Neural progenitor cell (in vitro differentiated cells): ENCODE data around the gene SUSD3. TPM values are rescaled to one million over a fixed set of nuclear protein-coding genes. Genes with fewer than 3 reads are reported as not detected.
A peak's percentile ranks its signal among the peaks of the same experiment; 100 is the strongest.

Experiments used
- DNase-seq: peaks from one replicate; pipeline ENCODE4 v3.0.0-alpha.2; 2016; ENCODE audit warnings: low spot score
- H2AFZ ChIP-seq: fragments of 200-600 bp; sonication (generic); replicated peaks from 2 replicates; pipeline ENCODE4 v1.6.1; 2016; ENCODE audit warnings: antibody characterized with exemption
- H3F3A ChIP-seq: fragments of 200-600 bp; sonication (generic); 2 replicates; pipeline ENCODE4 v1.6.1; 2016; ENCODE audit warnings: antibody characterized with exemption, low read depth
- H3K27ac ChIP-seq: fragments of 200-600 bp; sonication (generic); 2 replicates; pipeline ENCODE4 v1.5.1; 2016; ENCODE audit warnings: mild to moderate bottlenecking
- H3K27me3 ChIP-seq: fragments of 200-600 bp; sonication (generic); 2 replicates; pipeline ENCODE4 v1.6.1; 2016; ENCODE audit warnings: mild to moderate bottlenecking, moderate library complexity
- H3K36me3 ChIP-seq: fragments of 200-600 bp; sonication (generic); 2 replicates; pipeline ENCODE4 v1.5.1; 2016
- H3K4me1 ChIP-seq: fragments of 200-600 bp; sonication (generic); 2 replicates; pipeline ENCODE4 v1.6.1; 2016; ENCODE audit warnings: mixed run types
- H3K4me2 ChIP-seq: fragments of 200-600 bp; sonication (generic); 2 replicates; pipeline ENCODE4 v1.6.1; 2016
- H3K4me3 ChIP-seq: fragments of 200-600 bp; sonication (generic); 2 replicates; pipeline ENCODE4 v1.5.1; 2016
- H3K79me2 ChIP-seq: fragments of 200-600 bp; sonication (generic); 2 replicates; pipeline ENCODE4 v1.6.1; 2016; ENCODE audit warnings: low read depth
- H3K9ac ChIP-seq: fragments of 200-600 bp; sonication (generic); 2 replicates; pipeline ENCODE4 v1.6.1; 2016
- H3K9me3 ChIP-seq: fragments of 200-600 bp; sonication (generic); 2 replicates; pipeline ENCODE4 v1.5.1; 2016; ENCODE audit warnings: low read depth
- H4K20me1 ChIP-seq: fragments of 200-600 bp; sonication (generic); 2 replicates; pipeline ENCODE4 v1.6.1; 2016; ENCODE audit warnings: low read depth
- H3K27ac Mint-ChIP-seq: 3 replicates; pipeline ENCODE4 v1.8.0; 2021; ENCODE audit warnings: mixed read lengths
- H3K27me3 Mint-ChIP-seq: 2 replicates; pipeline ENCODE4 v1.8.0; 2022; ENCODE audit warnings: low read depth, mild to moderate bottlenecking, inconsistent platforms, moderate library complexity, mixed read lengths; ENCODE audit not compliant: insufficient read depth
- H3K36me3 Mint-ChIP-seq: 3 replicates; pipeline ENCODE4 v1.8.0; 2021; ENCODE audit warnings: mixed read lengths
- H3K4me1 Mint-ChIP-seq: 3 replicates; pipeline ENCODE4 v1.8.0; 2021; ENCODE audit warnings: mixed read lengths
- H3K4me3 Mint-ChIP-seq: 3 replicates; pipeline ENCODE4 v1.8.0; 2021; ENCODE audit warnings: mild to moderate bottlenecking, moderate library complexity, mixed read lengths
- H3K9me3 Mint-ChIP-seq: 3 replicates; pipeline ENCODE4 v1.8.0; 2020; ENCODE audit warnings: mixed read lengths
- CTCF ChIP-seq: fragments of 200-600 bp; sonication (generic); IDR thresholded peaks from 2 replicates; pipeline ENCODE4 v1.5.1; 2017; ENCODE audit warnings: antibody characterized with exemption, mild to moderate bottlenecking
- EZH2 ChIP-seq: fragments of 200-600 bp; sonication (generic); IDR thresholded peaks from 2 replicates; pipeline ENCODE4 v1.6.1; 2017; ENCODE audit warnings: antibody characterized with exemption, mild to moderate bottlenecking, moderate library complexity
- EZH2phosphoT487 ChIP-seq: fragments of 200-600 bp; sonication (generic); IDR thresholded peaks from 2 replicates; pipeline ENCODE4 v1.6.1; 2017; ENCODE audit warnings: antibody characterized with exemption
- total RNA-seq: library from RNA; depleted of rRNA; stranded (reverse); fragments of >200 nt; gene quantifications from 2 replicates; pipeline ENCODE4 v1.2.3, GENCODE V29; 2015; ENCODE audit warnings: low replicate concordance

Gene SUSD3
- total RNA-seq, 1 donor from 2014 or later: not detected

GRCh38 chr9:93061260-93061751 is 2.8 kb downstream of the SUSD3 start:
- Histone ChIP-seq H3K27me3 (peaks cover 26% of the 10 kb centered on the region), H3K4me2 (no peak overlapping the region), H3K79me2 (no peaks in the 10 kb centered on the region), H3K4me3 (no peak overlapping the region), H3K4me1 (peaks cover 13% of the 10 kb centered on the region), H4K20me1 (peaks cover 8% of the 10 kb centered on the region), H2AFZ (no peak overlapping the region), H3K27ac (no peak overlapping the region), H3K9me3 (no peaks in the 10 kb centered on the region), H3K9ac (no peak overlapping the region), H3F3A (peaks cover 8% of the 10 kb centered on the region), H3K36me3 (no peaks in the 10 kb centered on the region)
- H3K27me3 Mint-ChIP-seq: peaks cover 16% of the 10 kb centered on the region
- H3K36me3 Mint-ChIP-seq: no peaks in the 10 kb centered on the region
- no peak for TF ChIP-seq EZH2
- no peak for TF ChIP-seq EZH2phosphoT487
- TF ChIP-seq CTCF: no peak
- H3K4me1 Mint-ChIP-seq: peaks cover 21% of the 10 kb centered on the region
- H3K9me3 Mint-ChIP-seq: no peaks in the 10 kb centered on the region
- no peak for DNase-seq
- no peak overlapping the region for H3K27ac Mint-ChIP-seq
- H3K4me3 Mint-ChIP-seq: no peak overlapping the region

DNA sequence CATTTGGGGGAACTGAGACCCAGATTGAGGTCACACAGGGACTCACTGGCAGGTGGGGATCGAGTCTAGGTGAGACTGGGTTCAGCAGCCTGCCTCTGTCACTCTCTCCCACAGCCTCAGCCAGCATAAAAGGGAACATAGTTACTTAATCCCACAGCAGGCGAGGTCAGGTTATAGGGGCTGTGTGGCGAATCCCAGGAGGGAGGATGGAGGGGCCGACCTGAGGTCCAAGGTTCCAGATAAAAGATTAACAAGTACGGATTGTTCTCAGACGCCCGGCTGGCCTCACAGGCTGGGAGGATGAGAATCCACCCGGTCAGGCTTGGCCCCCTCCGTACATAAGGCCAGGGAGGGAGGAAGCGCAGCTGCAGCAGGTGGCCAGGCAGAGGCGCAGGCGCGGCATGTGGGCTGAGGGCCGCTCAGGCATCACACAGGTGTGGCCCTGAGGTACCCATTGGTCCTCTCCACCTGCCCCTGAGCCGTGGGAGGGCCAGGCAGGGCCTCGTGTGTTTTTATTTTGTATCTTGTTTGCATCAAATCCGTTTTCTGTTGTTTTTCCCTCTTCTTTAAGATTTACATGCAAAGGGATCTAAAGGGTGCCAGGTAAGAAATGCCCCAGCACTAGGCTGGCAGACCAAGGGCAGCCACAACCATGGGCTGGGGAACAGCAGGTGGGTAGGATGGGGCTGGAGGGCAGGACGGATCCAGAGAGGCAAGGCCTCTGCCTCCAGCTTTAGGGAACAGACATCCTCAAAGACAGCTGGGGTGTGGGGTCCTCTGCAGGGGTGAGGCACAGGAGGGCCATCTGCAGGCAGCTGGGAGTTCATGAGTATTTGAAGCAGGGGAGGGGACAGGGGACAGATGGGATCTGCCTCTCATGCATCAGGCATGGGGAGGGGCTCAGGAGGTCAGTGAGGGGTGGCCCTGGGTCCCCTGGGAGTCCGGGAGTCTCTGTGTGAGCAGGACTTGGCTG is 3.6 kb downstream of the SUSD3 start:
- Mint-ChIP-seq H3K27ac (no peak overlapping the region), H3K27me3 (peaks cover 15% of the 10 kb centered on the region)

GRCh38 chr9:93064392-93065134 is 6.1 kb downstream of the SUSD3 start:
- peaks cover 17% of the 10 kb centered on the region for H3K4me1 Mint-ChIP-seq
- peaks cover 3% of the 10 kb centered on the region for H3F3A ChIP-seq
- peaks cover 14% of the 10 kb centered on the region for H3K27me3 ChIP-seq
- H3K36me3 ChIP-seq: no peaks in the 10 kb centered on the region
- H3K4me3 Mint-ChIP-seq: no peak overlapping the region
- no peaks in the 10 kb centered on the region for H3K9me3 ChIP-seq
- H3K27ac Mint-ChIP-seq: peak overlapping the region; percentile 74
- no peaks in the 10 kb centered on the region for H3K79me2 ChIP-seq
- H3K9me3 Mint-ChIP-seq: no peaks in the 10 kb centered on the region
- peaks cover 14% of the 10 kb centered on the region for H3K27me3 Mint-ChIP-seq
- TF ChIP-seq EZH2 (no peak), EZH2phosphoT487 (no peak), CTCF (no peak)
- H3K4me1 ChIP-seq: peaks cover 9% of the 10 kb centered on the region
- H3K27ac ChIP-seq: no peak overlapping the region
- no peak overlapping the region for H3K4me3 ChIP-seq
- no peaks in the 10 kb centered on the region for H3K36me3 Mint-ChIP-seq
- H3K9ac ChIP-seq: no peak overlapping the region
- no peak overlapping the region for H3K4me2 ChIP-seq
- peaks cover 3% of the 10 kb centered on the region for H4K20me1 ChIP-seq
- no peak for DNase-seq
- H2AFZ ChIP-seq: no peak overlapping the region

More for the DNA sequence above, 3.6 kb downstream of the SUSD3 start:
- no peaks in the 10 kb centered on the region for H3K36me3 Mint-ChIP-seq
- H3K4me3 ChIP-seq: no peak overlapping the region
- peaks cover 21% of the 10 kb centered on the region for H3K4me1 Mint-ChIP-seq
- H3K9me3 Mint-ChIP-seq: no peaks in the 10 kb centered on the region
- no peak overlapping the region for H2AFZ ChIP-seq
- H3K27ac ChIP-seq: no peak overlapping the region
- peaks cover 26% of the 10 kb centered on the region for H3K27me3 ChIP-seq
- no peaks in the 10 kb centered on the region for H3K79me2 ChIP-seq
- DNase-seq: peak; percentile 58
- H3K4me2 ChIP-seq: peak overlapping the region; percentile 4
- H3K36me3 ChIP-seq: no peaks in the 10 kb centered on the region
- no peak overlapping the region for H3K4me3 Mint-ChIP-seq
- H3K4me1 ChIP-seq: peaks cover 13% of the 10 kb centered on the region
- H3F3A ChIP-seq: peaks cover 8% of the 10 kb centered on the region
- no peak overlapping the region for H3K9ac ChIP-seq
- no peak for TF ChIP-seq EZH2
- no peak for TF ChIP-seq CTCF
- peaks cover 8% of the 10 kb centered on the region for H4K20me1 ChIP-seq
- no peaks in the 10 kb centered on the region for H3K9me3 ChIP-seq
